ENCODE data around the gene CHCHD4.

The CHCHD4 gene

DNA sequence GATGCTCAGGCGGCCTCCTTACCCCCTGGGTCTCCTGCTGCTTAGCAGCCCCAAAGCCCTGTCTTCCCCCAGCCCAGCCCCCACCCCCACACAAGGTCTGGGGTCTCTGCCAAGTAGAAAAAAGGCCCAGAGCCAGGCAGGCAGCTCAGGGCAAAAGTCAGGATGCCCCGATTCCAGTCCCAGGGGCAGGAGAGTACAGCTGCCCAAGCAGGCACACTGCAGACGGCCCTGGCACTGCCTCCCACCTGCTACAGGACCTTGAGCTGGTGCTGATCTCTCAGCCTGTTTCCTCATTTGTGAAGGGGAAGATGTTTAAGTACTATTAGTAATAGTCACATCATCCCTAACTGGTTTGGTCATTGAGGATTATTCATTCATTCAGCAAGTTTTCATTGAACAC lies 12.8 kb upstream of the CHCHD4 start:
- Histone ChIP-seq H3K4me2 (ENCODE audit: insufficient read depth, low read length) (no peak overlapping the region), H3K79me2 (ENCODE audit: insufficient read depth, low read length) (no peaks in the 10 kb centered on the region), H3K36me3 (ENCODE audit: insufficient read depth, low read length) (peaks cover 90% of the 10 kb centered on the region), H3K27me3 (ENCODE audit: insufficient read depth, low read length, poor library complexity) (no peaks in the 10 kb centered on the region), H3K9ac (ENCODE audit: low read depth, low read length) (no peak overlapping the region), H3K9me3 (ENCODE audit: insufficient read depth, low read length, severe bottlenecking) (no peaks in the 10 kb centered on the region), H3K4me3 (ENCODE audit: low read depth in 1 of 2, low read length in 2 of 2) (no peak overlapping the region), H2AFZ (ENCODE audit: low read depth, low read length) (no peak overlapping the region), H4K20me1 (ENCODE audit: insufficient read depth, low read length) (0 out of 2 replicates have a peak, but pooled peaks cover 2% of the 10 kb centered on the region), H3K27ac (ENCODE audit: low read length) (no peak overlapping the region), H3K4me1 (ENCODE audit: insufficient read depth, low read length) (no peaks in the 10 kb centered on the region)
- DNase-seq: no peak
- TF ChIP-seq, protein P1, sequence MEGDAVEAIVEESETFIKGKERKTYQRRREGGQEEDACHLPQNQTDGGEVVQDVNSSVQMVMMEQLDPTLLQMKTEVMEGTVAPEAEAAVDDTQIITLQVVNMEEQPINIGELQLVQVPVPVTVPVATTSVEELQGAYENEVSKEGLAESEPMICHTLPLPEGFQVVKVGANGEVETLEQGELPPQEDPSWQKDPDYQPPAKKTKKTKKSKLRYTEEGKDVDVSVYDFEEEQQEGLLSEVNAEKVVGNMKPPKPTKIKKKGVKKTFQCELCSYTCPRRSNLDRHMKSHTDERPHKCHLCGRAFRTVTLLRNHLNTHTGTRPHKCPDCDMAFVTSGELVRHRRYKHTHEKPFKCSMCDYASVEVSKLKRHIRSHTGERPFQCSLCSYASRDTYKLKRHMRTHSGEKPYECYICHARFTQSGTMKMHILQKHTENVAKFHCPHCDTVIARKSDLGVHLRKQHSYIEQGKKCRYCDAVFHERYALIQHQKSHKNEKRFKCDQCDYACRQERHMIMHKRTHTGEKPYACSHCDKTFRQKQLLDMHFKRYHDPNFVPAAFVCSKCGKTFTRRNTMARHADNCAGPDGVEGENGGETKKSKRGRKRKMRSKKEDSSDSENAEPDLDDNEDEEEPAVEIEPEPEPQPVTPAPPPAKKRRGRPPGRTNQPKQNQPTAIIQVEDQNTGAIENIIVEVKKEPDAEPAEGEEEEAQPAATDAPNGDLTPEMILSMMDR (IDR thresholded peaks at IDR 0.05; ENCODE audit: borderline replicate concordance, extremely low read depth, low read length, poor library complexity, severe bottlenecking): no peak
- no peak for TF ChIP-seq EZH2 (IDR thresholded peaks at IDR 0.05; ENCODE audit: borderline replicate concordance, low read depth, low read length, severe bottlenecking)
- ATAC-seq (ENCODE audit: insufficient read depth, low read depth): no peak

DNA sequence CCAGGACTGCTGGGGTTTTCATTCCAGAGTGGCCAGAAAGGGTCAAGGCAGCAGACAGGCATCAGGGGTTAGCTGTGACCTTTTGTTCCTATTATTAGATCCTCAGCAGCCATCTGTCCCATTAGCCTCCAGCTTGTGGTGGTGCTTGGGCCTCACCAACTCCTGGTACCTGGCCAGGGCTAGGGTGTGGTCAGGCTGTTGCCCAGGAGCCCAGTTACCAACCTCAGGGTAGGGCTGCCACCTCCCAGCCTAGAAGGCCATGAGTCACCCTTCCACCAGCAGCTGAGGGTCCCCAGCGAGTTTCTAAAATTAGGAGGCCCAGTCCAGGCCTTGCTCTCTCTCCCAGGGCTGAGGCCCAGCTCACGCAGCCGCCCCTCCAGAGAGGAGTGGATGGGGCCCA lies 12.3 kb upstream of the CHCHD4 start:
- 0 out of 2 replicates have a peak, but pooled peaks cover 2% of the 10 kb centered on the region for H4K20me1 ChIP-seq (ENCODE audit: insufficient read depth, low read length)
- DNase-seq: no peak
- no peaks in the 10 kb centered on the region for H3K9me3 ChIP-seq (ENCODE audit: insufficient read depth, low read length, severe bottlenecking)
- H3K4me3 ChIP-seq (ENCODE audit: low read depth in 1 of 2, low read length in 2 of 2): no peak overlapping the region
- no peak overlapping the region for H3K4me2 ChIP-seq (ENCODE audit: insufficient read depth, low read length)
- H3K4me1 ChIP-seq (ENCODE audit: insufficient read depth, low read length): no peaks in the 10 kb centered on the region
- H3K9ac ChIP-seq (ENCODE audit: low read depth, low read length): no peak overlapping the region
- no peaks in the 10 kb centered on the region for H3K79me2 ChIP-seq (ENCODE audit: insufficient read depth, low read length)
- TF ChIP-seq, protein P1 (IDR thresholded peaks at IDR 0.05; ENCODE audit: borderline replicate concordance, extremely low read depth, low read length, poor library complexity, severe bottlenecking): no peak
- no peak for TF ChIP-seq EZH2 (IDR thresholded peaks at IDR 0.05; ENCODE audit: borderline replicate concordance, low read depth, low read length, severe bottlenecking)
- ATAC-seq (ENCODE audit: insufficient read depth, low read depth): no peak
- H3K27ac ChIP-seq (ENCODE audit: low read length): no peak overlapping the region
- H3K27me3 ChIP-seq (ENCODE audit: insufficient read depth, low read length, poor library complexity): no peaks in the 10 kb centered on the region
- H3K36me3 ChIP-seq (ENCODE audit: insufficient read depth, low read length): peaks cover 90% of the 10 kb centered on the region
- H2AFZ ChIP-seq (ENCODE audit: low read depth, low read length): no peak overlapping the region

DNA sequence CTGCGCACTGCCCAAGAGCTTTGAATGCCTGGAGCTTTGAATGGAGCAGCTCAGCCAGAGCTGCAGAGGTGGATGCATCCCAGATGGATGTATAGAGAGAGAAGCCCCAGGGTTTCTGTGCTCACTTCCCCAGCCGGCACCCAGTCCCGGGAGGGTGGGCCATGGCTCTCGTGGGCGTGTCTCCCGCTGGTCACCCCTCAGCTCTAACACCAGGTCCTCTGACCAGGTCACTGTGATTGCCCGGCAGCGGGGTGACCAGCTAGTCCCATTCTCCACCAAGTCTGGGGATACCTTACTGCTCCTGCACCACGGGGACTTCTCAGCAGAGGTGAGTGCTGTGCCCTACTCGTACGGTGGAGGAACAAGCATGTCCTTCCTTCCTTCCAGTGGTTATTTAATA lies 10.9 kb upstream of the CHCHD4 start:
- Histone ChIP-seq H3K4me1 (ENCODE audit: insufficient read depth, low read length) (no peaks in the 10 kb centered on the region), H3K9ac (ENCODE audit: low read depth, low read length) (no peak overlapping the region), H3K4me2 (ENCODE audit: insufficient read depth, low read length) (no peak overlapping the region), H3K4me3 (ENCODE audit: low read depth in 1 of 2, low read length in 2 of 2) (no peak overlapping the region), H3K27ac (ENCODE audit: low read length) (no peak overlapping the region), H3K36me3 (ENCODE audit: insufficient read depth, low read length) (peaks cover 91% of the 10 kb centered on the region), H4K20me1 (ENCODE audit: insufficient read depth, low read length) (0 out of 2 replicates have a peak, but pooled peaks cover 9% of the 10 kb centered on the region), H3K79me2 (ENCODE audit: insufficient read depth, low read length) (no peaks in the 10 kb centered on the region), H2AFZ (ENCODE audit: low read depth, low read length) (no peak overlapping the region), H3K27me3 (ENCODE audit: insufficient read depth, low read length, poor library complexity) (no peaks in the 10 kb centered on the region), H3K9me3 (ENCODE audit: insufficient read depth, low read length, severe bottlenecking) (no peaks in the 10 kb centered on the region)
- TF ChIP-seq, protein P1 (IDR thresholded peaks at IDR 0.05; ENCODE audit: borderline replicate concordance, extremely low read depth, low read length, poor library complexity, severe bottlenecking): no peak
- TF ChIP-seq EZH2 (IDR thresholded peaks at IDR 0.05; ENCODE audit: borderline replicate concordance, low read depth, low read length, severe bottlenecking): no peak
- DNase-seq: no peak
- ATAC-seq (ENCODE audit: insufficient read depth, low read depth): no peak

DNA sequence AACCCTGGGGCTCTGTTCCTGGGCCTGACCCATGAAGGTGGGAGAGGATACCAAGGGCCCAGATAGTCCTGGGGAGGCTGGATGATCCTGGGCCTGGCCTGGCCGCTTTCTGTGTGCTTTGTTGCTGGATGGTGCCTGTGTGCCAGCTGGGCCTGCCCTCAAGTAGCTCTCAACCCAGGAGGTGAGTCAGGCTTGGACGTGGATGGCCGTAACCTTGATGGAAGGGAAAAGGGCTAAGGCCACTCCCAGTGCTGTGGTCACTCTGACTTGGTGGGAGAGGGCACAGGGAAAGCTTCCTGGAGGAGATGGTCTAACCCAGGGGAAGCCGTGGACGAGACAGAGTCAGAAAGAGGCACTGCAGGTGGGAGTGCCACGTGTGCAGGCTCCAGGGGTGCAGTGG lies 9.6 kb upstream of the CHCHD4 start:
- no peak overlapping the region for H3K4me2 ChIP-seq (ENCODE audit: insufficient read depth, low read length)
- ATAC-seq (ENCODE audit: insufficient read depth, low read depth) (no peak), DNase-seq (no peak)
- no peaks in the 10 kb centered on the region for H3K27me3 ChIP-seq (ENCODE audit: insufficient read depth, low read length, poor library complexity)
- H3K9ac ChIP-seq (ENCODE audit: low read depth, low read length): no peak overlapping the region
- H3K4me3 ChIP-seq (ENCODE audit: low read depth in 1 of 2, low read length in 2 of 2): no peak overlapping the region
- TF ChIP-seq, protein P1 (IDR thresholded peaks at IDR 0.05; ENCODE audit: borderline replicate concordance, extremely low read depth, low read length, poor library complexity, severe bottlenecking): no peak
- no peak for TF ChIP-seq EZH2 (IDR thresholded peaks at IDR 0.05; ENCODE audit: borderline replicate concordance, low read depth, low read length, severe bottlenecking)
- no peaks in the 10 kb centered on the region for H3K79me2 ChIP-seq (ENCODE audit: insufficient read depth, low read length)
- no peak overlapping the region for H3K27ac ChIP-seq (ENCODE audit: low read length)
- no peaks in the 10 kb centered on the region for H3K9me3 ChIP-seq (ENCODE audit: insufficient read depth, low read length, severe bottlenecking)
- no peak overlapping the region for H2AFZ ChIP-seq (ENCODE audit: low read depth, low read length)
- 0 out of 2 replicates have a peak, but pooled peaks cover 9% of the 10 kb centered on the region for H4K20me1 ChIP-seq (ENCODE audit: insufficient read depth, low read length)
- H3K36me3 ChIP-seq (ENCODE audit: insufficient read depth, low read length): peaks cover 96% of the 10 kb centered on the region
- H3K4me1 ChIP-seq (ENCODE audit: insufficient read depth, low read length): no peaks in the 10 kb centered on the region

Measured in DND-41 (cell line).